GM13977 (cell line): ENCODE measurements around the gene DNAH1.

Experiments
- DNase-seq: peaks from one replicate; pipeline ENCODE4 v3.0.0; 2012; ENCODE audit warnings: low spot score
- in situ Hi-C: fragments of 300-500 bp; cut with MboI; formaldehyde crosslinking; loops from one replicate; pipeline ENCODE4 v1.12.0; 2022; ENCODE audit warnings: low sequenced_read_pairs, low pct_unique_long_range_greater_than_20kb, mixed read lengths, inconsistent platforms; ENCODE audit not compliant: unreplicated experiment
- TF ChIP-seq, protein P1 (sequence below): IDR thresholded peaks from 2 replicates; pipeline ENCODE4 v1.5.1; 2012; ENCODE audit warnings: mild to moderate bottlenecking, control low read depth; ENCODE audit not compliant: insufficient read depth; ENCODE audit errors: extremely low read depth, missing control alignments

The DNAH1 gene

DNA sequence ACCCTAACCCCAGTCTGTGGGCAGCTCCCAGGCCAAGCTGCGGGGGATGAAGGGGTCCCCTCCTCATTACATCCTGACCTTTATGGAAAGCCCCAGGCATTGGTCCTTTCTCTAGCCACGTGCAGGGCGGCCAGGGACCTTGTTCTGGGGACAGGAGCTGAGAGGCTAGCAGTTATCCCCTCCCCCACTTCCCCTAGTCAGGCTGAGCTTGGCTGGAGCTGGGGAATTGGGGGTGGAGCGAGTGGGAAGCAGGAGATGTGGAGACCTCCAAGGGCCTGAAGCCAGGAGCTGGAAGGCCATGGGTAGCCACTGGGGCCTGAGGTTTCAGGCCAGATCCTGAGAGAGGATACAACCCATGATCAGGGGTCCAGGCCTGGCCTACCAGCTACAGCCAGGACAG, 45.8 kb downstream of the DNAH1 start:
- in situ Hi-C loops: no loop called here
- no peak for DNase-seq
- TF ChIP-seq, protein P1, sequence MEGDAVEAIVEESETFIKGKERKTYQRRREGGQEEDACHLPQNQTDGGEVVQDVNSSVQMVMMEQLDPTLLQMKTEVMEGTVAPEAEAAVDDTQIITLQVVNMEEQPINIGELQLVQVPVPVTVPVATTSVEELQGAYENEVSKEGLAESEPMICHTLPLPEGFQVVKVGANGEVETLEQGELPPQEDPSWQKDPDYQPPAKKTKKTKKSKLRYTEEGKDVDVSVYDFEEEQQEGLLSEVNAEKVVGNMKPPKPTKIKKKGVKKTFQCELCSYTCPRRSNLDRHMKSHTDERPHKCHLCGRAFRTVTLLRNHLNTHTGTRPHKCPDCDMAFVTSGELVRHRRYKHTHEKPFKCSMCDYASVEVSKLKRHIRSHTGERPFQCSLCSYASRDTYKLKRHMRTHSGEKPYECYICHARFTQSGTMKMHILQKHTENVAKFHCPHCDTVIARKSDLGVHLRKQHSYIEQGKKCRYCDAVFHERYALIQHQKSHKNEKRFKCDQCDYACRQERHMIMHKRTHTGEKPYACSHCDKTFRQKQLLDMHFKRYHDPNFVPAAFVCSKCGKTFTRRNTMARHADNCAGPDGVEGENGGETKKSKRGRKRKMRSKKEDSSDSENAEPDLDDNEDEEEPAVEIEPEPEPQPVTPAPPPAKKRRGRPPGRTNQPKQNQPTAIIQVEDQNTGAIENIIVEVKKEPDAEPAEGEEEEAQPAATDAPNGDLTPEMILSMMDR: no peak

DNA sequence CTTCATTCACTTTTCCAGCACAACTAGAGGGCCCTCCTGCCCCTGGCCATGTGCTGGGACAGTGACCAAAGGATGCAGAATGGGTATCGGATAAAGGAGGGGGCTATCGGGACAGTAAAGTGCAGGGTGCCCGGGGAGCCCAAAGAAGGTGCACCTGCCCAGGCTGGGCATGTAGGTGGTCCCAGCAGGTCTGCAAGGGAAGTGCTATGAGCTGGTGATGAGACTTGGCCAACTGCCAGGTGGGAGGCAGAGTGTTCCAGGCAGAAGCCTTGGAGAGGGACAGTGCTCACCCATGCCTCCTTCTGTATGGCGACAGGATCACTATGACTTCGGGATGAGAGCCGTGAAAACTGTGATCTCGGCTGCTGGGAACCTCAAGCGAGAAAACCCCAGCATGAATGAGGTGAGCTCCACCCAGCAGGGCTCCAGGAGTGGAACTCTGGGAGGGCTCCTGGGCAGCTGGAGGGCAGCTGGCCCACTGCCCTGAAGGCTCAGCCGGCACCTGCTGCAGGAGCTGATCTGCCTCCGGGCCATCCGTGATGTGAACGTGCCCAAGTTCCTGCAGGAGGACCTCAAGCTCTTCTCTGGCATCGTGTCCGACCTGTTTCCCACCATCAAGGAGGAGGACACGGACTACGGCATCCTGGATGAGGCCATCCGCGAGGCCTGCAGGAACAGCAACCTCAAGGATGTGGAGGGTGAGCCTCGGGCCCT, 48.4 kb downstream of the DNAH1 start:
- no peak for DNase-seq
- in situ Hi-C loops: no loop called here
- TF ChIP-seq, protein P1: no peak

DNA sequence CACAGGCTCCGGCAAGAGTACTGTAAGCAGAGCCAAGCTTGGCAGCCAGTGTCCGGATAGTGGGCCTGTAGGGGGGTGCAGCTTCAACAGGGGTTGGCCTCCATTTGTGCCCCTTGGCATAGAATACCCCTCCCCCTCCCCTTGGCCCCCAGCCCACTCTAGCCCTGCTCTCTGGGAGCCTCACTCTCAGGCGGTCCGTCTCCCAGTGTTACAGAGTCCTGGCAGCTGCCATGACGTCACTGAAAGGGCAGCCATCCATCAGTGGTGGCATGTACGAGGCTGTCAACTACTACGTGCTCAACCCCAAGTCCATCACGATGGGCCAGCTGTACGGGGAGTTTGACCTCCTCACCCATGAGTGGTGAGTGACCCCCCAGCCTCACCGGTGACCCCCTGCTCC, 50.4 kb downstream of the DNAH1 start:
- in situ Hi-C loops: no loop called here
- DNase-seq: no peak
- TF ChIP-seq, protein P1: no peak

DNA sequence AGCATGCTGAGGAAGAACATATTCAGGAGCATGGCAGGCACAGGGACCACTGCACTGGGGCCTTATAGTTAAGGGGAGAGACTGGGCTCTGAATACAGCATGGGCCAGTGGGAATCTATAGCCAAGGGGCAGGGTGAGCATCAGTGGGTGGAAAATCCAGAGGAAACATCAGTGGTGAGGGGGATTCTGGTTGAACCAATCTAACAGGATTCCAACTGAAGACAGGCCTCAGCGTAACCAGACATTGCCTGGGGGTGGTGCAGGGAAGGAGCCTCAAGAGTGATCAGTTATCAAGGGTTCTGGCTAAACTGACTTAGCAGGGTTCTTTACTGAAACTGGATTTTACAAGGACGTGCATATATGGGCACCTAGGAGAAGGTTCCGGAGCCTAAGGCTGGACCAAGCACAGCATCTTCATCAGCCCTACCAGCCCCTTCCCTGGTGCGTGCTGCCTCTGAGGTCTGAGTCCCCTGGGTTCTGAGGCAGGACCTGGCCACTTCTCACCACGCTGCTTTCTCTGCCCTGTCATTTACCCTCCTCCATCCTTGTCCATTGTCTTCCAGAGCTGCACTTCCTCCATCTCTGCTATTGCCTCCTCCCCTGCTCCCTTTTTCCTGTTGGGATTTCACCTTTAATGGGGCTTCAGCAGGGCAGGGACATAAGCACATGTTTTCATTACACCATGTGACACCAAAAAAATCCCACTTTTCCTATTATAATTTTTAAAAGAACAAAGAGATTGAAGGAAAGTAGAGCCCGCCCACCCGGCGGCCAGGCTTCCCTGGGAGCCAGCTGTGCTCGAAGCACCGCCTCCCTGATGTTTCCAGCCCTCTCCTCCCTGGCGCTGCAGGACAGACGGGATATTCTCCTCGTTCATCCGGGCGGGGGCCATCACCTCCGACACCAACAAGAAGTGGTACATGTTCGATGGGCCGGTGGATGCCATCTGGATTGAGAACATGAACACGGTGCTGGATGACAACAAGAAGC, 52.1 kb downstream of the DNAH1 start:
- TF ChIP-seq, protein P1: no peak
- DNase-seq: no peak

DNA sequence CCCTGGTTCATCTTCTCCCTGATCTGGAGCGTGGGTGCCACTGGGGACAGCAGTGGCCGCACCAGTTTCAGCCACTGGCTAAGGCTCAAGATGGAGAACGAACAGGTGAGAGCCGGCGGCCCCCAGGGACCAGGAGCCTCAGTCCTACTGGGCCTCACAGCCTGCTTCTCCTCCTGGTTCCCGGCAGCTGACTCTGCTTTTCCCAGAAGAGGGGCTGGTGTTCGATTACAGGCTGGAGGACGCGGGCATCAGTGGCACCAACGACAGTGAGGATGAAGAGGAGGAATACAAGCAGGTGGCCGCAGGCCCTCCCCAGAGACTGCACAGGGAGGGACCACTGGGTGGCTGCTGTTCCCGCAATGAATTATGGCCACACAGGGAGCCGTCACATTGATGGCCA, 54.4 kb downstream of the DNAH1 start:
- DNase-seq: no peak
- TF ChIP-seq, protein P1: no peak

More for the DNA sequence above, 52.1 kb downstream of the DNAH1 start:
- in situ Hi-C loops: no loop called here

DNA sequence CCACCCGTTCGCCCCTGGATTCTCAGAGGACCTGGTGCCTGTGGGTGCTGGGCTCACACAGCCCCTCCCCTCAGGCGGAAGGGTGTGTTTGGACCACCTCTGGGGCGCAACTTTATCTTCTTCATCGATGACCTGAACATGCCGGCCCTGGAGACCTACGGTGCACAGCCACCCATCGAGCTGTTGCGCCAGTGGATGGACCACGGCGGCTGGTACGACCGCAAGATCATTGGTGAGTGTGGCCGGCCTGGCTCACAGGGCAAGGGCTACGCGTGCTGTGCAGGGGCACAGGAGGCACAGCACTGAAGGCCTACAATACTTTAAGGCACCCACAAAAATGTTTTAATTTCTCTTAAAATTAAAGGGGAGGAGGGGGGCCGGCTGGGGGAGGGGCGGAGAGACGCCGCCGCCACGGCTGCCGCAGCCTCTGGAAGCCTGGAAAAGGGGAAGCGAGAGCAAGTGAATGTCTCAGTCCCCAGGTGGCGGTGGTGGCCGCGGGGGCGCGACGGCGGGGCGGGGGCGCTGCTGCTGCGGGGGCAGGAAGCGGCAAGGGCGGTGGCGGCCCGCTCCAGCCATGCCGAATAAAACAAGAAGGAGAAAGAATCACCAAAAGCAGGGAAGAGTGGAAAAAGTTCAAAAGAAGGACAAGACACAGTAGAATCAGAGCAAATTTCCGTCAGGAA, 56.8 kb downstream of the DNAH1 start:
- DNase-seq: no peak
- TF ChIP-seq, protein P1: no peak
- in situ Hi-C loops: no loop called here

More for the DNA sequence above, 54.4 kb downstream of the DNAH1 start:
- in situ Hi-C loops: no loop called here
